Testis (tissue), 2 donors: ENCODE data around the gene HS2ST1.

Source experiments
- POLR2A ChIP-seq: fragments of 450-650 bp; IDR thresholded peaks from one replicate; pipeline ENCODE4 v1.6.1; 2017; ENCODE audit warnings: antibody characterized with exemption, mild to moderate bottlenecking, moderate library complexity
- TF ChIP-seq, protein P1 (sequence below), 3 experiments: fragments of 450-650 bp in 2 of 3; fragments of 200-600 bp in 1 of 3; sonication (generic) in 1 of 3; IDR thresholded peaks; one replicate each; pipeline ENCODE4 v1.5.1; 2016 to 2019; ENCODE audit warnings: antibody characterized with exemption in 3 of 3, mild to moderate bottlenecking in 2 of 3, moderate library complexity in 1 of 3

DNA sequence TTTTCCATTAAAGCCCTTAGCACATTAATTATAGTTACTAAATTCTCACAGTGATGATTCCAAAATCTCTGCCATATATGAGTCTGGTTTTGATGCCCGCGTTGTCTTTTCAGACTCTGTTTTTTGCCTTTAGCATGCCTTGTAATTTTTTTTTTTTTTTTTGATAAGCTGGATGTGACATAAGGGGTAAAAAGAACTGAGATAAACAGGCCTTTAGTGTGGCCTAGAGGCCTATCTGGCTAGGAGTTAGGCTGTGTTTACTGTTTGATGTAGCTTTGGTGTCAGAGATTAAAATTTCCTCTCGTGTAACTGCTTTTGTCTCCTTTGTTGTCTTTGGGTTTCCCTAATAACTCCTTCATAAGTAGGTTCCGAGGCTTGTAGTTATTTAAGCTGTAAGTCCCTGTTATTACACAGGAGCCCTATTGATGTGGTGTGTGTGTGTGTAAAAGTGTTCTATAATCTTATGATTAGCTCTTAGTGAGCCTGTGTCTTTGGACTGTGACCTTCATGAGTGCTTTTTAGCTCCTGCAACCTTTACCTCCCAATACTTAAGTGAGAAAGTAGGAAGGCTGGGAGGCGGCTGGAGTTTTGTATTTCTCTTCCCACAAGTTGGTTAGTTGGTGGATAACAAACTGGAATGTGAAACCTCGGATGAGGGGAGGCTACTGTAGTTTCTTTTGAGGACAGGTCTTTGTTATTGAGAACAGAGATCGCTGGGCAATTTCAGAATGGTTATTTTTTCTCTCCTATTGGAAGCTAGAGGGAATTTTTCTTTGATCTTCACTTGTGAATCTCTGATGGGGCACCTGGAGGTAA, 19.3 kb downstream of the HS2ST1 start:
- TF ChIP-seq, protein P1, sequence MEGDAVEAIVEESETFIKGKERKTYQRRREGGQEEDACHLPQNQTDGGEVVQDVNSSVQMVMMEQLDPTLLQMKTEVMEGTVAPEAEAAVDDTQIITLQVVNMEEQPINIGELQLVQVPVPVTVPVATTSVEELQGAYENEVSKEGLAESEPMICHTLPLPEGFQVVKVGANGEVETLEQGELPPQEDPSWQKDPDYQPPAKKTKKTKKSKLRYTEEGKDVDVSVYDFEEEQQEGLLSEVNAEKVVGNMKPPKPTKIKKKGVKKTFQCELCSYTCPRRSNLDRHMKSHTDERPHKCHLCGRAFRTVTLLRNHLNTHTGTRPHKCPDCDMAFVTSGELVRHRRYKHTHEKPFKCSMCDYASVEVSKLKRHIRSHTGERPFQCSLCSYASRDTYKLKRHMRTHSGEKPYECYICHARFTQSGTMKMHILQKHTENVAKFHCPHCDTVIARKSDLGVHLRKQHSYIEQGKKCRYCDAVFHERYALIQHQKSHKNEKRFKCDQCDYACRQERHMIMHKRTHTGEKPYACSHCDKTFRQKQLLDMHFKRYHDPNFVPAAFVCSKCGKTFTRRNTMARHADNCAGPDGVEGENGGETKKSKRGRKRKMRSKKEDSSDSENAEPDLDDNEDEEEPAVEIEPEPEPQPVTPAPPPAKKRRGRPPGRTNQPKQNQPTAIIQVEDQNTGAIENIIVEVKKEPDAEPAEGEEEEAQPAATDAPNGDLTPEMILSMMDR (IDR thresholded peaks at IDR 0.05), result no peak
- no peak for TF ChIP-seq POLR2A
